Islet precursor cell (in vitro differentiated cells): Measurements from ENCODE around the gene IL1F10.

Experiments used
- DNase-seq: peaks from one replicate; pipeline ENCODE4 v3.0.0-alpha.2; 2018

The IL1F10 gene

GRCh38 chr2:113067681-113068080 is at the start of gene IL1F10:
TSS of gene IL1F10 (plus strand) at chr2:113067970. CDS start at chr2:113072739, 4,769 bp downstream.
- DNase-seq = no peak

DNA sequence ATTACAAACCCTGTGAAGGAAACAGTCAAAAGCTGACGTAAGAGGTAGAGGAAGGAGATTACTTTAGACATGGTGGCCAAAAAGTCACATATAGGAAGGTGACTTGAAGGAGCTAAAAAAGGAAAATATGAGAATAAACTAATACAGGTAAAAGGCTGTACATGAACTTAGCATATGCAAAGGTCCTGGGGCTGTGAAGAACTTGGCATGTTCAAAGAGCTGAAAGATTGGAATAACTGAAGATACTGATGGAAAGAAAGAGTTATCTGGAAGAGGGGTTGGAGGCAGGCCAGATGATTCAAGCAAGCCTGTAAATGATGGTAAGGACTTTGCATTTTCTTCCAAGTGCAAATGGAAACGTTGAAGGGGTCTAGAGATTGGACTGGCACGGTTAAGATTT is 49.3 kb upstream of the IL1F10 start:
- no peak for DNase-seq

- no peak for DNase-seq
These were observed 46.5 kb upstream of the IL1F10 start for GRCh38 chr2:113021312-113021711.

GRCh38 chr2:113024764-113025163 is 43.0 kb upstream of the IL1F10 start:
- no peak for DNase-seq

DNA sequence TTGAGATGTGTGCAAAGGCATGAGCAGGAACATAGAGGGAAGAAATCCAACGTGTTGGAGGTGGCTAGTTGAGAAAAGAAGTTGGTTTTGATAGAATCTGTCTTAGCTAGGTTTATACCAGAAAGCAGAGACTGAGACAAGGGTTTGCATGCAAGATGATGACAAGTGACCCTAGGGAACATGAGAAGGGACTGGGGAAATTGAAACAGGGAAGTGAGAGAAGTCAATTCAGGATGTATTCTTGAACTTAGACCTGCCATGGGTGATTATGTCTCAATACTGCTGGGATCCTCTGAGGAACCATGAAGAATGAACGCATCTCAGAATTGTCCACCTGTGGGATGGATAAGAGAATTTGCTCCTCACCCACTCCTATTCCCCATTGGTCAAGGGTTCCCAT is 42.0 kb upstream of the IL1F10 start:
- DNase-seq = no peak

- no peak for DNase-seq
These were observed 40.1 kb upstream of the IL1F10 start for GRCh38 chr2:113027691-113028090.

- no peak for DNase-seq
These were observed 39.7 kb upstream of the IL1F10 start for GRCh38 chr2:113028112-113028511.

GRCh38 chr2:113032737-113033136 is 35.0 kb upstream of the IL1F10 start:
- no peak for DNase-seq

DNA sequence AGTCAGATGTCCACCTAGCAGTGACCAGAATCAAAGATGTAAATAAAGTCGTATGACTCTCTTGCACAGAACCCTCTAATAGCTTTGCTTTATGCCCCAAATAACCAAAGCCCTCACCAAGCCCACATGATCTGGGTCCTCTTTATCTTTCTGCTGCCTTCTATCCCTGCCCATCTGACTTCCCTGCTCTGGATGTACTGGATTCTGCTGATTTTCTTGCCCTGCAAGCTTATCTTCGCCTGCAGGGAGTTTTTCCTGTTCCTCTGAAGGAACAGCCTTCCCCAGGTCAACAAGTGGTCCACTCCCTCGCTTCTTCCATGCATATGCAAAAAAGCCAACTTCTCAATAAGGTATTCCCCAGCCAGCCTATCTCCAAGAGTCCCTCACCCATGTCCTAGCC is 33.8 kb upstream of the IL1F10 start:
- DNase-seq = no peak

- no peak for DNase-seq
These were observed 31.0 kb upstream of the IL1F10 start for GRCh38 chr2:113036763-113037162.

GRCh38 chr2:113038291-113038690 is 29.5 kb upstream of the IL1F10 start:
- no peak for DNase-seq

DNA sequence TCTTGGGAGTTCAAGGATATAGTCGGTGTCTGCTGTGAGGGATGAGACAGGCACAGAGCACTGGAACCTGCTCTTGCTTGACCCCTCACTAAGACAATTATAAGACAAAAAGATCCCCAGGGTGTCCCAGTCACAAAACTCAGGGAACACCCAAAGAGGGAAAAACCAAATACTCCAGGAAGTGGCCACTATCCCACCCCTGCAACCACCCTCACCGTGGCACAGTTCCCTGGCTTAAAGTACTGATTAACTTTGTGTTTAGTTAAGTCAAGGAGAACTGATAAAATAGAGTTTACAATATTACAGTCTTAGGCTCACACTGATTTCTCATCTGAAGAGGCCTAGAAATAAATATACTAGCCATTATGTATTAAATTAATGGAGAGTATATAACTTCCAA is 28.6 kb upstream of the IL1F10 start:
- no peak for DNase-seq

DNA sequence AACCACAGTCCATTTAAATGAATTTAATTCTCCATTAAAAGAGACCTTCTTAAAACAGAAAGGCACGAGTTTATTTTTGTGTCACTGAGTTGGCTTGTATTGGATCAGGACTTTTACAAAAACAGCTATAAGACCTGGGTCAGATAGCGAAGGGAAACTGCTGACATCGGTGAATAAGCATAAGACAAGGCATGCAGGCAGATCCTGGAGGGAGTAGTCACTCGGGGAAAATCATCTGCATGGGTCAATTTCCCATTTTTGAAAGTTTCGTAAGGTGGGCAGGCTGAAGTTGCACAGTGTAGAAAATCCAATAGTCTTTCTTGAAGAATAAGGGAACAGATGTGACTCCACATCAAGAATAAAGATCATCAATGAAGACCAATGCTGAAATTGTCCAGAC is 28.1 kb upstream of the IL1F10 start:
- no peak for DNase-seq

DNA sequence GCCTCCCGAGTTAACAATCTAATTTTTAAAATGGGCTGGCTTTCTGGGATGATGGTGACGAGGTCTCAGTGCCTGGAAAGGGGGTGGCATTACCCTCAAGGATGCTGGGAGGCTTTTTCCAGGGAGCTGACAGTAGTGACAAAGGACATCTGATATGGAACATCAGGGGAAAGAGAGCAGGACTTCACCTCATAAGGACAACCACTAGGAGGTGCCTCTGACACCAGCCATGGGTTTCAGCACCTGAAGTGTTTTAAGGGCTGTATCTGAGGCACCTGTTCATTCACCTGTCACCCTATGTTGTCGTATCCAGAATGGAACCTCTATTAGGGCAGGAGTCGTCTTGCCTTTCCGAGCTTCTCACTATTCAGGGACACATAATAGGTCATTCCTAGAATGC is 25.9 kb upstream of the IL1F10 start:
- no peak for DNase-seq

DNA sequence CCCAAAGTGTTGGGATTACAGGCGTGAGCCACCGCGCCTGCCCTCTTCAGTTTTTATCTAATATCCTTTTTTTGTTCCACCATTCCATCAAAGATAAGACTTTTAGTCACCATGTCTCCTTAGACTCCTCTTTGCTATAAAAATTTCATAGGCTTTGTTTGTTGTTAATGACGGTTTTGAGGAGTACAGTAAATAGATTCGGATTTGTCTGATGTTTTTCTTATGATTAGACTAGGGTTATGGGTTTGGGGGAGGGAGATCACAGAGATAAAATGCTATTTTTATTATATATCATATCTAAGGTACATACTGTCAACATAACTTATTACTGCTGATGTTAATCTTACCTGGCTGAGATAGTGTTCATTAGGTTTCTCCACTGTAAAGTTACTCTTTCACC is 21.3 kb upstream of the IL1F10 start:
- no peak for DNase-seq

- peak; percentile 37 for DNase-seq
These were observed 16.6 kb upstream of the IL1F10 start for GRCh38 chr2:113050921-113051895.

- DNase-seq = no peak
These were observed 15.3 kb upstream of the IL1F10 start, which contains the start of gene IL36B for GRCh38 chr2:113052396-113052917. TSS of gene IL36B (minus strand) at chr2:113052867.

DNA sequence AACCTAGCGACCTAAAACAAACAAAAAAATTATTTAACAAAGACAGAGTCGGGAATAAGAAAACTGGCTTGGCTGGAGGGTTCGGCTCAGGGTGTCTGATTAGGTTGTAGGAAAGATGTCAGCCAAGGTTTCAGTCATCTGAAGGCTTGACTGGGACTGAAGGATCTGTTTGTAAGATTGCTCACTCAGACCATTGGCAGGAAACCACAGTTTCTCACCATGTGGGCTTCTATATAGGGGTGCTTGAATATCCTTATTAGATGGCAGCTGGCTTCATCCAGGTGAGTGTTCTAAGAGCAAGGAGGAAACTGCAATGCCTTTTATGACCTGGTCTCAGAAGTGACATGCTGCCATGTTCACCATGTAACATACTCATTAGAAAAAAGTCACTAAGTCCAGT is 14.1 kb upstream of the IL1F10 start:
- DNase-seq = peak; percentile 19

DNA sequence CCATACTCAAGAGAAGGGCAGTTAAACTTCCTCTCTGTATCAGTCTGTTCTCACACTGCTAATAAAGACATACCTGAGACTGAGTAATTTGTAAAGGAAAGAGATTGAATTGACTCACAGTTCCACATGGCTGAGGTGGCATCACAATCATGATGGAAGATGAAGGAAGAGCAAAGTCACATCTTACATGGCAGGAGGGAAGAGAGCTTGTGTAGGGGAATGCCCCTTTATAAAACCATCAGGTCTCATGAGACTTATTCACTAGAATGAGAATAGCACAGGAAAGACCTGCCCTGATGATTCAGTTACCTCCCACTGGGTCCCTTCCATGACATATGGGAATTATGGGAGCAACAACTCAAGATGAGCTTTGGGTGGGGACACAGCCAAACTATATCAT is 13.7 kb upstream of the IL1F10 start:
- DNase-seq = no peak

- no peak for DNase-seq
These were observed 11.2 kb upstream of the IL1F10 start for GRCh38 chr2:113056521-113056920.

GRCh38 chr2:113057117-113057516 is 10.7 kb upstream of the IL1F10 start:
- peak; percentile 7 for DNase-seq

DNA sequence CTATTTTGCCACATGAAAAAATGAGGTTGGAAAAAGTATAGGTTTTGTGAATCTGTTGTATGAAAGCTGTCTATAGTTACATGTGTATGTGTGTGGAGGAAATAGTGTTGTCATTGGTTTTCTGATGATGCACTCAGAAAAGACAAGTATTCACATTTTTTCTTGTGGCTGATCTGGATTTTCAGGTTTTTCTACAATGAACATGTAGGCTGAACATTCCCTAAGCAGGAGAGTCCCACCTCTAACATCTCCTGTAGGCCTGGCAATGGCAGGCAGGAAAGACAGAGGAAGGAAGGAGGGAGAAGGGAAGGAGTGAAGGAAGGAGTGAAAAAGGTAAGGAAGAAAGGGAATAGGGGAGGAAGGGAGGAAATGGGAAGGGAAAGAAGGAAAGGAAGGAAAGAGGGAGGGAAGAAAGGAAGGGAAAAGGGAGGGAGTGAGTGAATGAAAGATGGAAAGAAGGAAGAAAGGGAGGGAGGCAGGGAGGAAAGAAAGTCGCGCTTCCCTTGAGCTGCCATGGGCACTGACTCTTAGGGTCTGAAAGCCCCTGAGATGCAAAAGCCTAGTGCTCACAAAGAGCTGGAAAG is 9.3 kb upstream of the IL1F10 start:
- DNase-seq = peak; percentile 32

DNA sequence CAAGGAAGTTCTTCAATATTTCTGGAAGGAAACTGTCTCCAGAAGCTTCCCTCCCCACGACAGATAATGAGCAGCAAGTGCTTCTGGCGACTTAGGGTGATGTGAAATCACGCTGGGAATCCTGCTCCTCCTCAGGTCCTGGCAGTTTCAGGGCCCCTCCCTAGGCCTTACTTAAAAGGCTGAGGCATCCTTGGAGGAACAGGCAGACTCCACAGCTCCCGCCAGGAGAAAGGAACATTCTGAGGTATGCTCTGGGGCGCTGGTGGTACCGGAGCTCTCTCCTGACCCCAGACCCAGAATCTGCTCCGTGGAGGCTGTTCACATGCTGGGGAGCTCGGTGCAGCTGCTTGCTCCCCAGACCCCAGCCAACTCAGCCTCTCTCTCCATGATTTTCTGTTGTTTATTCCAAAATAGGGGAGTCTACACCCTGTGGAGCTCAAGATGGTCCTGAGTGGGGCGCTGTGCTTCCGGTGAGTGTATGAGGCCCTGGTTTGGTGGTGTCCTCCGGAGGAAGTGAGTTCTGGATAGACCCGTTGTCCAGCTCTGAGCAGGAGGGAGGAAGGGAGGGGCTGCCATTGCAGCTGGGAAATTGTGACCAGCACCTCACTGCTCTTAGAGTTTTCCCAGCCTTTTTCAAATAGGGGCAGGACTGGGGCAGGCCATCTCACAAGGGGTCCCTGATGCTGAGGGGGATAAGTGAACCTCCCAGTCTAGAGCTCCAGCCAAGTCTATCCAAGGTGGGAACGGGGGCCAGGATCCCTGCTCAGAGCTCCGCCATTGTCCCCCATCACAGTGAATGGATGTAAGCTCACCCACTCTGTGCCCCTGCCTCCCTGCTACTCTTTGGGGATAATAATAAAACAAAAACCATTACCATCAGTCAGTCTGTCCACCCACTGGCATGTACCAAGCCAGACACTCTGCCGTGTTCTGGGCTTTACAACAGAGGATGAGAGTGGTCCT is 8.5 kb upstream of the IL1F10 start, which contains the start of gene IL36RN:
Gene IL36RN, plus strand, starts transcription at position 201 of the 963 bp plus-strand sequence. Its CDS starts 241 bp downstream, at position 442.
- DNase-seq = peak; percentile 41
